Endothelial cell of umbilical vein (primary cell): ENCODE data around the gene GTF3C4. TPM values are rescaled to one million over a fixed set of nuclear protein-coding genes. Genes with fewer than 3 reads are reported as not detected.

Source experiments
- BruUV-seq: library from RNA; stranded (reverse); fragments of 400-500 nt; replicated peaks from 2 replicates; lab custom pipeline; 2021; lab: Mats Ljungman, UMichigan
- CTCF ChIA-PET: fragments of 300-600, 350-600 bp; sonication (Branson Sonifier 250); formaldehyde crosslinking; loops from one replicate; lab custom pipeline; 2021; ENCODE audit warnings: antibody characterized with exemption, inconsistent platforms; lab: Charles Lee
- POLR2A ChIA-PET: fragments of 300-600, 350-600 bp; sonication (Branson Sonifier 250); formaldehyde crosslinking; loops from one replicate; lab custom pipeline; 2021; ENCODE audit warnings: antibody characterized with exemption, inconsistent platforms; lab: Charles Lee
- DNase-seq: peaks from one replicate; pipeline ENCODE4 v3.0.0-alpha.2; 2011; ENCODE audit warnings: low read depth, low spot score
- FAIRE-seq: peaks from 2 replicates; lab custom pipeline; 2011; peaks lifted over from hg19 to GRCh38; lab: Jason Lieb, UNC
- H2AFZ ChIP-seq: 2 replicates; pipeline ENCODE4 v1.6.0; 2012; ENCODE audit warnings: low read depth, low read length, control low read depth, inconsistent platforms
- H3K27ac ChIP-seq: 2 replicates; pipeline ENCODE4 v1.5.1; 2011; ENCODE audit warnings: low read depth, mild to moderate bottlenecking, control low read depth, low read length, moderate library complexity; ENCODE audit not compliant: insufficient read depth
- H3K27me3 ChIP-seq, 2 experiments: 2 replicates each; pipeline versions ENCODE4 v1.6.0 to v1.6.1; 2011; ENCODE audit warnings: low read length in 2 of 2, mixed read lengths in 1 of 2; ENCODE audit not compliant: control insufficient read depth in 2 of 2, insufficient read depth in 2 of 2
- H3K36me3 ChIP-seq, 2 experiments: 2 replicates in 1 of 2; 3 replicates in 1 of 2; pipeline ENCODE4 v1.5.1; 2011; ENCODE audit warnings: low read length in 2 of 2, mild to moderate bottlenecking in 1 of 2, moderate library complexity in 1 of 2; ENCODE audit not compliant: control insufficient read depth in 2 of 2, insufficient read depth in 2 of 2; ENCODE audit errors: extremely low read depth in 1 of 2
- H3K4me1 ChIP-seq: 3 replicates; pipeline ENCODE4 v1.5.1; 2011; ENCODE audit warnings: mild to moderate bottlenecking, low read length; ENCODE audit not compliant: control insufficient read depth, insufficient read depth; ENCODE audit errors: extremely low read depth
- H3K4me2 ChIP-seq: 2 replicates; pipeline ENCODE4 v1.6.1; 2011; ENCODE audit warnings: low read length, control low read depth, mixed read lengths; ENCODE audit not compliant: insufficient read depth
- H3K4me3 ChIP-seq, 3 experiments: fragments of 200-600 bp in 1 of 3; sonication (generic), shearing (Covaris generic) in 1 of 3; replicated peaks in 1 of 3; 2 replicates each; pipeline ENCODE4 v1.5.1; 2011 to 2016; ENCODE audit warnings: control low read depth in 3 of 3, low read length in 3 of 3, mild to moderate bottlenecking in 2 of 3, inconsistent platforms in 1 of 3, low read depth in 1 of 3, moderate library complexity in 1 of 3; ENCODE audit not compliant: insufficient read depth in 1 of 3
- H3K79me2 ChIP-seq: 2 replicates; pipeline ENCODE4 v1.6.0; 2012; ENCODE audit warnings: low read length, inconsistent platforms; ENCODE audit not compliant: control insufficient read depth, insufficient read depth
- H3K9ac ChIP-seq: replicated peaks from 2 replicates; pipeline ENCODE3; 2011; ENCODE audit warnings: low read length, control low read depth; ENCODE audit not compliant: insufficient read depth; ENCODE audit errors: extremely low read depth
- H3K9me1 ChIP-seq: replicated peaks from 3 replicates; pipeline ENCODE4 v1.6.0; 2011; ENCODE audit warnings: mild to moderate bottlenecking, low read length; ENCODE audit not compliant: control insufficient read depth, insufficient read depth; ENCODE audit errors: extremely low read depth
- H3K9me3 ChIP-seq: replicated peaks from 2 replicates; pipeline ENCODE4 v1.5.1; 2012; ENCODE audit warnings: low read length, inconsistent platforms; ENCODE audit not compliant: control insufficient read depth, insufficient read depth
- H4K20me1 ChIP-seq: replicated peaks from 2 replicates; pipeline ENCODE3; 2011; ENCODE audit warnings: mild to moderate bottlenecking, low read length; ENCODE audit not compliant: control insufficient read depth, insufficient read depth; ENCODE audit errors: extremely low read depth
- EZH2 ChIP-seq: IDR thresholded peaks from 2 replicates; pipeline ENCODE4 v1.6.1; 2012; ENCODE audit warnings: borderline replicate concordance, low read depth, mild to moderate bottlenecking, moderate library complexity, low read length, inconsistent platforms; ENCODE audit not compliant: severe bottlenecking
- FOS ChIP-seq: IDR thresholded peaks from 2 replicates; pipeline ENCODE4 v1.6.1; 2011; ENCODE audit warnings: mild to moderate bottlenecking, low read length, moderate library complexity, borderline replicate concordance; ENCODE audit not compliant: insufficient read depth
- GATA2 ChIP-seq: IDR thresholded peaks from 2 replicates; pipeline ENCODE4 v1.7.0; 2011; ENCODE audit warnings: low read depth, mild to moderate bottlenecking, moderate library complexity, mixed read lengths, low read length; ENCODE audit not compliant: insufficient read length, insufficient read depth
- JUN ChIP-seq: IDR thresholded peaks from 2 replicates; pipeline ENCODE4 v1.6.1; 2011; ENCODE audit warnings: borderline replicate concordance, low read depth; ENCODE audit not compliant: insufficient read length, insufficient read depth
- MYC ChIP-seq: IDR thresholded peaks from one replicate; pipeline ENCODE4 v1.6.1; 2011; ENCODE audit warnings: mild to moderate bottlenecking, low read depth, low read length
- POLR2A ChIP-seq: IDR thresholded peaks from 2 replicates; pipeline ENCODE4 v1.6.1; 2012; ENCODE audit warnings: low read depth, mild to moderate bottlenecking, control low read depth, low read length
- POLR2AphosphoS5 ChIP-seq: IDR thresholded peaks from 2 replicates; pipeline ENCODE4 v1.6.1; 2012; ENCODE audit warnings: low read depth, mild to moderate bottlenecking, control low read depth, low read length, moderate library complexity; ENCODE audit not compliant: insufficient read depth
- dilution Hi-C: fragments of 300-500 bp; cut with MboI; formaldehyde crosslinking; loops from one replicate; pipeline ENCODE4 v1.15.0; 2019; ENCODE audit warnings: low sequenced_read_pairs; ENCODE audit not compliant: extremely low pct_ligation_motif_present
- intact Hi-C: fragments of 100-400 bp; cut with micrococcal nuclease; formaldehyde crosslinking; loops from one replicate; pipeline ENCODE4 v1.10.0; 2022
- polyA plus RNA-seq, 4 experiments: library from polyadenylated mRNA; depleted of rRNA in 3 of 4; stranded (reverse) in 3 of 4; unstranded in 1 of 4; fragments of >200 nt; gene quantifications; 2 replicates each; pipeline versions ENCODE4 v1.2.1 to v1.2.3, GENCODE V29; 2011 to 2012; ENCODE audit warnings: missing spikeins in 1 of 4
- total RNA-seq: library from RNA; stranded (reverse); gene quantifications from 2 replicates; pipeline ENCODE4 v1.2.3, GENCODE V29; 2021

GTF3C4 gene
- total and polyA plus RNA-seq, 2 donors (not counting 3 experiments of a cell fraction or from before 2014, with no cell fraction given): 3.3 to 19.2 TPM

DNA sequence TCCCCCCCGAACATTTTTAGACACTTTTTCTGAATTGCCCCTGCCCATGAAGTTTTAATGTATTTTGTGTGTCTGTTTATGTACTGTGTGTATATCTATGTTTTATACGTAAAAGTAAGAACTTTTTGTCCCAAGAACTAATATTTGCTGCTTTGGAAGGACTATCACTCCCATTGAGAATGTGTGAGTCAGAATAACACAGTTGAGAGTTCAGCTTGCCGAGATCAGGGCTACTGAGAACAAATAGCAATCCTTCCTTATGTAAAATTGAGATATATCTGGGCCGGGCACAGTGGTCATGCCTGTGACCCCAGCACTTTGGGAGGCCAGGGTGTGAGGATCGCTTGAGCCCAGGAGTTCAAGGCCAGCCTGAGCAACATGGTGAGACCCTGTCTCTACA is 11.3 kb downstream of the GTF3C4 start:
- no TSS peak for BruUV-seq
- no peak for FAIRE-seq
- dilution Hi-C loops (no loop called here), intact Hi-C loops (no loop called here)
- Histone ChIP-seq H3K27ac (no peak overlapping the region), H3K79me2 (peaks cover 78% of the 10 kb centered on the region), H2AFZ (no peak overlapping the region), H3K9ac (no peak overlapping the region), H3K36me3 (peaks cover 19 to 32% of the 10 kb centered on the region in 2 experiments), H3K4me1 (no peaks in the 10 kb centered on the region), H3K4me2 (no peak overlapping the region), H3K9me1 (no peaks in the 10 kb centered on the region), H3K9me3 (no peaks in the 10 kb centered on the region), H3K4me3 (no peak overlapping the region), H3K27me3 (no peaks in the 10 kb centered on the region), H4K20me1 (peaks cover 2% of the 10 kb centered on the region)
- TF ChIP-seq EZH2 (no peak), POLR2AphosphoS5 (no peak), POLR2A (no peak), FOS (no peak), JUN (no peak)
- ChIA-PET POLR2A (no interaction called here), CTCF (no interaction called here)
- no peak for DNase-seq

DNA sequence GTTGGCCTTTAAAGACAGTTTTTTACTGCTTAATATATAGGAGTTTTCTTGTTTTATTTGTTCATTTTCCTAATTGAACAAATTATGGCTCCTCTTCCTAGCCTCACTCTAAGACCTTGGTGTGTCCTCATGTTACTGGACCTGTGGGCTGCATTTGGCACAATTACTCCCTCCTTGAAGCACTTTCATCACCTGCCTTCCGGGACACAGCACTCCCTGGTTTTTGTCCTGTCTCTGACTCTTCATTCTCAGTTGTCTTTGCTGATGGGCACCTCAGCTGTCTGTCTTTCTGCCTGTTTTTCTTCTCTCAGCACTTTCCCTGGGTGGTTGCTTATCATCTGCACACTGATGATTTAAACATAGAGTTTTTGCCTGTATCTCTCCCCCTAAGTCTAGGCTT is 13.6 kb downstream of the GTF3C4 start:
- BruUV-seq: no TSS peak
- dilution Hi-C loops: no loop called here
- H3K4me1 ChIP-seq: no peaks in the 10 kb centered on the region
- DNase-seq (no peak), FAIRE-seq (no peak)
- no peak overlapping the region for H3K9ac ChIP-seq
- POLR2A ChIA-PET: no interaction called here
- no peak overlapping the region for H3K4me2 ChIP-seq
- peaks cover 57% of the 10 kb centered on the region for H3K79me2 ChIP-seq
- H2AFZ ChIP-seq: no peak overlapping the region
- CTCF ChIA-PET: interaction anchor here (1.6 kb wide), 1 partner anchor 10 kb away, joined by 3 read pairs; no protein-coding TSS in a partner anchor
- intact Hi-C loops: no loop called here
- peaks cover 21 to 26% of the 10 kb centered on the region in 2 experiments for H3K36me3 ChIP-seq
- TF ChIP-seq GATA2 (no peak), POLR2AphosphoS5 (no peak), JUN (no peak), EZH2 (no peak), FOS (no peak), MYC (no peak)
- H3K9me1 ChIP-seq: no peaks in the 10 kb centered on the region
- no peaks in the 10 kb centered on the region for H3K9me3 ChIP-seq
- H3K4me3 ChIP-seq: no peak overlapping the region
- H3K27ac ChIP-seq: no peak overlapping the region
- peaks cover 2% of the 10 kb centered on the region for H4K20me1 ChIP-seq
- H3K27me3 ChIP-seq: no peaks in the 10 kb centered on the region
